A549 (cell line): Measurements from ENCODE around the gene KCNJ6.

ENCODE experiments used
- CHD2 ChIP-seq: fragments of 150-350 bp; IDR thresholded peaks from 2 replicates; pipeline ENCODE4 v1.6.1; 2014; ENCODE audit warnings: low read length; ENCODE audit not compliant: partially characterized antibody
- CTCF ChIP-seq: fragments of >200 bp; sonication (Bioruptor Twin); formaldehyde crosslinking; IDR thresholded peaks from 3 replicates; pipeline ENCODE4 v1.5.1; 2016
- FOSL2 ChIP-seq, 2 experiments: fragments of 450-650 bp in 1 of 2; fragments of >200 bp in 1 of 2; sonication (Bioruptor Twin) in 1 of 2; formaldehyde crosslinking; IDR thresholded peaks; 2 replicates each; pipeline versions ENCODE4 v1.5.0 to v1.6.1; 2016 to 2020; ENCODE audit warnings: mild to moderate bottlenecking in 1 of 2, moderate library complexity in 1 of 2
- MAFK ChIP-seq: fragments of 450-650 bp; IDR thresholded peaks from 2 replicates; pipeline ENCODE4 v1.6.1; 2014; ENCODE audit not compliant: partially characterized antibody
- POLR2A ChIP-seq: IDR thresholded peaks from 2 replicates; pipeline ENCODE4 v1.6.1; 2012; ENCODE audit warnings: mild to moderate bottlenecking, low read length

GRCh38 chr21:37594472-37594951 is 321.7 kb downstream of the KCNJ6 start:
- TF ChIP-seq CTCF: no peak
- no peak for TF ChIP-seq POLR2A
- no peak for TF ChIP-seq MAFK
- no peak for TF ChIP-seq FOSL2 (IDR thresholded peaks at IDR 0.05)
- TF ChIP-seq FOSL2 (CRISPR knock-in tag; IDR thresholded peaks at IDR 0.05): no peak
- no peak for TF ChIP-seq CHD2
